GM12878 (cell line): Measurements from ENCODE around the gene FILIP1L. TPM values are rescaled to one million over a fixed set of nuclear protein-coding genes. Genes with fewer than 3 reads are reported as not detected.

Source experiments
- BCL11A ChIP-seq: IDR thresholded peaks from 2 replicates; pipeline ENCODE4 v1.6.1; 2011; ENCODE audit warnings: low read depth, low read length
- BRCA1 ChIP-seq: IDR thresholded peaks from 2 replicates; pipeline ENCODE4 v1.6.1; 2011; ENCODE audit warnings: low read depth, low read length, improper control_type of control experiment
- DPF2 ChIP-seq: fragments of 450-650 bp; IDR thresholded peaks from 2 replicates; pipeline ENCODE4 v1.6.1; 2017; ENCODE audit warnings: mild to moderate bottlenecking
- E2F4 ChIP-seq: IDR thresholded peaks from 2 replicates; pipeline ENCODE4 v1.6.1; 2012; ENCODE audit warnings: low read depth, low read length, improper control_type of control experiment
- ELK1 ChIP-seq: IDR thresholded peaks from 2 replicates; pipeline ENCODE4 v1.6.1; 2012; ENCODE audit warnings: low read depth, low read length, improper control_type of control experiment
- EP300 ChIP-seq, 2 experiments: fragments of 150-350 bp in 1 of 2; IDR thresholded peaks; 2 replicates each; pipeline ENCODE4 v1.6.1; 2011 to 2012; ENCODE audit warnings: low read depth in 2 of 2, low read length in 2 of 2, borderline replicate concordance in 1 of 2, improper control_type of control experiment in 1 of 2, inconsistent platforms in 1 of 2; ENCODE audit not compliant: control insufficient read depth in 1 of 2
- GATAD2B ChIP-seq: fragments of 450-650 bp; conservative IDR thresholded peaks from 2 replicates; pipeline ENCODE4 v1.6.1; 2017; ENCODE audit warnings: low read depth, mild to moderate bottlenecking, moderate library complexity
- HDAC2 ChIP-seq: fragments of 200-600 bp; sonication (generic); IDR thresholded peaks from 2 replicates; pipeline ENCODE4 v1.6.1; 2017
- JUNB ChIP-seq: IDR thresholded peaks from 2 replicates; pipeline ENCODE4 v1.6.1; 2016; ENCODE audit warnings: antibody characterized with exemption, mild to moderate bottlenecking
- MTA3 ChIP-seq: IDR thresholded peaks from 2 replicates; pipeline ENCODE4 v1.6.1; 2012; ENCODE audit warnings: low read length, inconsistent platforms, borderline replicate concordance
- MYB ChIP-seq: fragments of 150-350 bp; IDR thresholded peaks from 2 replicates; pipeline ENCODE4 v1.6.1; 2014; ENCODE audit warnings: mild to moderate bottlenecking, low read depth, low read length, borderline replicate concordance
- NFXL1 ChIP-seq: fragments of 450-650 bp; IDR thresholded peaks from 2 replicates; pipeline ENCODE4 v1.6.1; 2017; ENCODE audit warnings: antibody characterized with exemption, mild to moderate bottlenecking, borderline replicate concordance
- PRDM15 ChIP-seq: fragments of 450-650 bp; formaldehyde crosslinking; IDR thresholded peaks from 2 replicates; pipeline ENCODE4 v1.4.0; 2020; ENCODE audit warnings: mild to moderate bottlenecking, moderate library complexity
- RAD21 ChIP-seq: IDR thresholded peaks from 2 replicates; pipeline ENCODE4 v1.6.1; 2011; ENCODE audit warnings: mild to moderate bottlenecking, low read depth, low read length, moderate library complexity; ENCODE audit not compliant: insufficient read depth
- RAD51 ChIP-seq: fragments of 450-650 bp; IDR thresholded peaks from 2 replicates; pipeline ENCODE4 v1.6.1; 2016; ENCODE audit warnings: moderate library complexity, mild to moderate bottlenecking, inconsistent platforms
- RBBP5 ChIP-seq: fragments of 200-600 bp; sonication (generic); conservative IDR thresholded peaks from 2 replicates; pipeline ENCODE4 v1.6.1; 2016
- RFX5 ChIP-seq: IDR thresholded peaks from 2 replicates; pipeline ENCODE4 v1.6.1; 2011; ENCODE audit warnings: low read depth, low read length, improper control_type of control experiment
- RUNX3 ChIP-seq: IDR thresholded peaks from 2 replicates; pipeline ENCODE4 v1.6.1; 2012; ENCODE audit warnings: low read length, inconsistent platforms
- SIN3A ChIP-seq: IDR thresholded peaks from 2 replicates; pipeline ENCODE4 v1.6.1; 2012; ENCODE audit warnings: low read depth, low read length, improper control_type of control experiment
- TCF12 ChIP-seq: IDR thresholded peaks from 2 replicates; pipeline ENCODE4 v1.6.1; 2011; ENCODE audit warnings: low read depth, mild to moderate bottlenecking, low read length
- YBX1 ChIP-seq: fragments of 450-650 bp; IDR thresholded peaks from 2 replicates; pipeline ENCODE4 v1.6.1; 2016; ENCODE audit warnings: antibody characterized with exemption
- ZNF622 ChIP-seq: fragments of 450-650 bp; IDR thresholded peaks from 2 replicates; pipeline ENCODE4 v1.6.1; 2017; ENCODE audit warnings: mild to moderate bottlenecking, inconsistent platforms
- polyA plus RNA-seq, 11 experiments: library from polyadenylated mRNA; depleted of rRNA in 4 of 11; unstranded in 6 of 11; stranded (reverse) in 5 of 11; fragments of >200 nt; fragmentation: Nextera tagmentation in 4 of 11; fragmentation: Illumina TruSeq in 1 of 11; extraction: Ambion mirVana in 4 of 11; extraction: Trizol in 1 of 11; gene quantifications; 1 replicate in 1 of 11; 2 replicates in 10 of 11; pipeline versions ENCODE4 v1.2.1 to v1.2.3, GENCODE V29; 2011 to 2016; ENCODE audit warnings: inconsistent platforms in 2 of 11, missing spikeins in 2 of 11, low read depth in 1 of 11
- total RNA-seq, 4 experiments: library from RNA; depleted of rRNA in 3 of 4; stranded (reverse); fragments of >200 nt in 3 of 4; fragmentation: Illumina TruSeq in 1 of 4; extraction: Trizol in 1 of 4; gene quantifications; 2 replicates each; pipeline versions ENCODE4 v1.2.1 to v1.2.3, GENCODE V29; 2013 to 2021
- TF ChIP-seq, protein P1 (sequence below): fragments of 450-650 bp; IDR thresholded peaks from 2 replicates; pipeline ENCODE4 v1.6.1; 2014; ENCODE audit warnings: mild to moderate bottlenecking

FILIP1L gene
- total and polyA plus RNA-seq, 10 of the 15 experiments (the other 5 are each of a cell fraction or from before 2014, with no cell fraction given), result 0.24 to 6.1 (median 3.5) TPM

- peak in 1 of 2 experiments; percentile 98; a peak in 2 of 4 replicates for TF ChIP-seq EP300 (IDR thresholded peaks at IDR 0.05; ENCODE audit: borderline replicate concordance in 1 of 2, control insufficient read depth in 1 of 2, low read depth in 2 of 2, low read length in 2 of 2)
- 0 out of 2 replicates have a peak, but pooled peaks have one; percentile 69 for TF ChIP-seq RBBP5
- TF ChIP-seq RAD21, result no peak
- no peak for TF ChIP-seq ZNF622
- TF ChIP-seq GATAD2B, result 0 out of 2 replicates have a peak, but pooled peaks have one; percentile 60
- peak; percentile 55; the same call in 1 of the 2 replicates for TF ChIP-seq TCF12
- TF ChIP-seq ELK1, result peak; percentile 38; the same call in 1 of the 2 replicates
- peak; percentile 97 for TF ChIP-seq SIN3A
- TF ChIP-seq MYB, result no peak
- no peak for TF ChIP-seq YBX1
- TF ChIP-seq RFX5, result peak; percentile 69; the same call in 1 of the 2 replicates
- TF ChIP-seq RUNX3, result peak; percentile 42
- peak; percentile 98 for TF ChIP-seq E2F4
- no peak; the same call in 1 of the 2 replicates for TF ChIP-seq JUNB
- peak; percentile 30; the same call in 1 of the 2 replicates for TF ChIP-seq HDAC2
- TF ChIP-seq BRCA1, result peak; percentile 54; the same call in 1 of the 2 replicates
- TF ChIP-seq MTA3, result no peak
- no peak for TF ChIP-seq PRDM15
- no peak for TF ChIP-seq NFXL1
- TF ChIP-seq BCL11A, result no peak
- peak; percentile 59 for TF ChIP-seq RAD51
- peak; percentile 46; the same call in 1 of the 2 replicates for TF ChIP-seq DPF2
- TF ChIP-seq, protein P1, sequence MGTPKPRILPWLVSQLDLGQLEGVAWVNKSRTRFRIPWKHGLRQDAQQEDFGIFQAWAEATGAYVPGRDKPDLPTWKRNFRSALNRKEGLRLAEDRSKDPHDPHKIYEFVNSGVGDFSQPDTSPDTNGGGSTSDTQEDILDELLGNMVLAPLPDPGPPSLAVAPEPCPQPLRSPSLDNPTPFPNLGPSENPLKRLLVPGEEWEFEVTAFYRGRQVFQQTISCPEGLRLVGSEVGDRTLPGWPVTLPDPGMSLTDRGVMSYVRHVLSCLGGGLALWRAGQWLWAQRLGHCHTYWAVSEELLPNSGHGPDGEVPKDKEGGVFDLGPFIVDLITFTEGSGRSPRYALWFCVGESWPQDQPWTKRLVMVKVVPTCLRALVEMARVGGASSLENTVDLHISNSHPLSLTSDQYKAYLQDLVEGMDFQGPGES, result no peak
Observed at GRCh38 chr3:99817437-99818240, 296.7 kb downstream of the FILIP1L start, which contains the start of gene CMSS1 (continued).
